GM12874 (cell line): ENCODE results near the gene TMEM207.

Experiments used
- TF ChIP-seq, protein P1 (sequence below): IDR thresholded peaks from 2 replicates; pipeline ENCODE4 v1.5.1; 2011; ENCODE audit warnings: low read depth, mild to moderate bottlenecking, control low read depth, low read length, moderate library complexity; ENCODE audit not compliant: insufficient read depth

The TMEM207 gene

DNA sequence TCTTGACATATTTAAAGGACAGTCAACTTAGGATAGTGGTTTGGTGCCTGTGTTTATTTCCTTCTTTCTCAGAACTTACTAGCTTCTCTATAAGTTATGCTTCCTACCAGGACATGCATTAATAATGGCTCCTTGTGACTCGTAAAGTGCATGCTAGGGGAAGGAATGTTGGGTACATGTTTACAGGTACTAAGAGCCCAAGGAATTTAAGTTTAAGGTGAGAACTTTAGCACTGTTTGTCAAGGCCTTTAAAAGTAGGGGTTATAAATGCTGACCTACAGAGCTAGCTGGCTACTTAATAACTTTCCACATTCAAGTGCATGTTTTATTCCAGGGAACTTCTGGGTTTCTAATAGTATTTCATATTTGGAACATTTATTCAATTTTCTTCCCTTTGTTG, at the start of gene TMEM207:
TSS of gene TMEM207 (minus strand) at position 101 of the 400 bp plus-strand sequence. CDS start at position 9, 92 bp downstream.
- TF ChIP-seq, protein P1, sequence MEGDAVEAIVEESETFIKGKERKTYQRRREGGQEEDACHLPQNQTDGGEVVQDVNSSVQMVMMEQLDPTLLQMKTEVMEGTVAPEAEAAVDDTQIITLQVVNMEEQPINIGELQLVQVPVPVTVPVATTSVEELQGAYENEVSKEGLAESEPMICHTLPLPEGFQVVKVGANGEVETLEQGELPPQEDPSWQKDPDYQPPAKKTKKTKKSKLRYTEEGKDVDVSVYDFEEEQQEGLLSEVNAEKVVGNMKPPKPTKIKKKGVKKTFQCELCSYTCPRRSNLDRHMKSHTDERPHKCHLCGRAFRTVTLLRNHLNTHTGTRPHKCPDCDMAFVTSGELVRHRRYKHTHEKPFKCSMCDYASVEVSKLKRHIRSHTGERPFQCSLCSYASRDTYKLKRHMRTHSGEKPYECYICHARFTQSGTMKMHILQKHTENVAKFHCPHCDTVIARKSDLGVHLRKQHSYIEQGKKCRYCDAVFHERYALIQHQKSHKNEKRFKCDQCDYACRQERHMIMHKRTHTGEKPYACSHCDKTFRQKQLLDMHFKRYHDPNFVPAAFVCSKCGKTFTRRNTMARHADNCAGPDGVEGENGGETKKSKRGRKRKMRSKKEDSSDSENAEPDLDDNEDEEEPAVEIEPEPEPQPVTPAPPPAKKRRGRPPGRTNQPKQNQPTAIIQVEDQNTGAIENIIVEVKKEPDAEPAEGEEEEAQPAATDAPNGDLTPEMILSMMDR: no peak

DNA sequence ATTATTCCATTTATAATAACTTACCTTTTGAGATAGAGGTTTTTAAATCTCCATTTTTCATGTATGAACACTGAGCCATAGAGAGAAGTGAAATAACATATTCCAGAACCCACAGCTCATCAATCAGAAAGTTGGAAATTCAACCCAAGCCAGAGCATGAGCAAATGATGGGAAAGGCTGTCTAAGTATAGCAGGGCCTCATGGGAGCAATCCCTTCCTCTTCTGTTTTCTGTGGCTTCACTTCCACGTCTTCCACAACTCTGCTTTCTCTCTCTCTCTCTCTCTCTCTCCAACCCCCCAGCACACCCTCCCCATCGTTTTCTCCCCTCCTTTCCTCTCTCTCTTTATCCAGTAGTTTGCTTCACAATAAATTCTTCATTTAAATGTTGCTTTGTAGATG, 49.4 kb upstream of the TMEM207 start:
- TF ChIP-seq, protein P1: no peak

DNA sequence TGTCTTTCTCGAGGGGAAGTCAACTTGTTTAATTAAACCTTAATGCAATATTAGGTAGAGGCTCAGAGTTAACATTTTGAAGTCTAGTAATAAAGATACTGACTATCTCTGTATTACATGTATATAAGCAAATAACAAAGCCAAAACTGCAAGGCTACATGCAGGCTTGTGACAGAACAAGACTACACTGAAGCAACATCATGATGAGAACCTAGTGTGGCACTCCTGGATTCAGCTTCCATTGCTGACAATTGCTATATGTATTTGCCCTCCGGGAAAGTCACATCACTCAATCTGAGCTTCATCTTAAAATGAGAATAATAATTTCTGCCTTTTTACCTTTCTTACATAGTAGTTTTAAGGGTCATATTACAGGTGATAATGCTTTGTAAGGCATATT, 48.6 kb upstream of the TMEM207 start:
- TF ChIP-seq, protein P1: no peak

DNA sequence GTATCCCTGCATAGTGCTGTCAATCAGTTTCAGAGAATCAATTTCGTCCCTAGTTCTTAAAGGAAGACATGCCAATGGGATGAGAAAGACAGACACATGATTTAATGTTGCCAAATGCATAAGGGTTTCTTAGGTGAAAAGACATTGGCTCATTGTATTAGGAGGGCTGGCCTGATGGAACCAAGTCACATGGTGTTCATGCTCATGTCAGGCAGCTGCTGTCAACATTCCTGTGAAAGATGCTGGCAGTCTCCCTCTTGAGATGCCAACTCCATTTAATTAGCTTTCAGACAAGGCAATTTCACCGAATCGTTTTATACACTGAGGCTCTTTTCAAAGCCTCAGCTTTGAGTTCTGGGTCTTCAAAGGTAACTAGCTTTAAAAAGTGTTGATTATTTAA, 48.1 kb upstream of the TMEM207 start:
- TF ChIP-seq, protein P1: no peak

DNA sequence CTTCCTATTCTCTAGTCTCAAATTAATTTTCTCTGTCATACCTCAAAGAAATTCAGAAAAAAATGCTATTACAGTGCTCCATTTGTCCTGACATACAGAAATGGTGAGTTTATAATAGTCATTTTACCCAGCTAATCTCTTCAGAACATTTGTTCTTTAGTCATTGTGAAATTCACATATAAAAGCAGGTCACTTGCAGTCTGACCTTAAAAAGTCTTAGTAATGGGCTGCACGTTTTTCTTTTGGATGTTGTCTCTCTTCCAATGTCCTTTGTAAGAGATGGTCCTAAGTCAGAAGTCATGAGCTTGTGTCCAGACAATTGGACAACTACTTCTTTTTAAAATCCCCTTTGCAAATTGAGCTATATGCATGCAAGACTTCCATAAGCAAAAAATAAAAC, 47.2 kb upstream of the TMEM207 start:
- TF ChIP-seq, protein P1: no peak

DNA sequence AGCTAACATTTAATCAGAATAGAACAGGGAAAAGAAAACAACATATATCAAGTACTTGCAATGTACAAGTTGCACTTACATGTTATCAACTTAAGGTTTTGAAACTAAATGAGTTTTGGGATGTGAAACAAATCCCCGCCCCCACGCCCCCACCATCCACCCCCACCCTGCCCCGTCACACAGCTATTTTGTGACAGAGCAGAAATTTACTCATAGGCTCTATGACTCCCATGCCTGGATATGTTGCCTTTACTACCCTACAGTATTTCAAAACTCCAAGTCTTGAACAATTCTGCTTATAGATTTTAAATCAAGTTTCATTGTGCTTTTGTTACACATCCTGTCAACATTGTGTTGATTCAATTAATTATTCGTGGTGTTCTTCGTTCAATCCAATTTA, 46.1 kb upstream of the TMEM207 start:
- TF ChIP-seq, protein P1: no peak

DNA sequence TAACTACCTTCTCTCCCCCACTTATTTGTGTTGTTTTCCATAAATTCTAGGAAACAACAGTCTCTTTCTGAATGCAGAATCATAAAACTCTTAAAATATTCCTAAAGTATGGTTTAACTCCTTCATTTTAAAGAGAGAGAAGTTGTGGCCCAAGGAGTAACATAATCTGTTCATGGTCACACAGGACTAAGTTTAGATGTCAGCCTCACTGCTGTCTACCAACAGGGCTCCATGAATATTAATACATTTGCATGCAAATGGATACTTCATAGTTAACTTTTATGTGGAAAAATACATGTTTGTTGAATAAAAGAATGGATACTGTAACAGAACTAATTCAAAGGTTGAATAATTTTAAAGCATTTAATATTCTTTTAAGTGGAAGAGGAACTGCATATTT, 45.7 kb upstream of the TMEM207 start:
- TF ChIP-seq, protein P1: no peak

DNA sequence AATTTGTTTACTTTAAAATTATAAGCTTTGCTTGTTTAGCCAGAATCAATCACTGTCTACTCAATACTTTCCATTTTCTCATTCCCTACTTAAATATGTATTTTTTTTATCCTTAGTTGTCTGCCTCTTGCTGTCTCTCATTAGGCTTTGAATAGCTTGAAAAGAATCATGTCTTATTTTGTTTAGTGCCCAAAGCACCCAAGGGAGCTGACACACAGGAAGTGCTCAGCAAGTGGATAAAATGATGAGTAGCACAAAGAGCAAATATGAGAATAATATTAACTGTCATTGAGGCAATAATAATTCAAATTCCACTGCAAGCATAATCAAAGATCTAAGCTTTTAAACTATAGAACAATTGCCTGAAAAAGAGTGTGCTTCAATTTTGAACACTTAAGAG, 45.2 kb upstream of the TMEM207 start:
- TF ChIP-seq, protein P1: no peak
